Smooth muscle cell (in vitro differentiated cells): ENCODE measurements around the gene PTPN9. TPM values are rescaled to one million over a fixed set of nuclear protein-coding genes. Genes with fewer than 3 reads are reported as not detected.
"Not testable (repeated sequence)": the region's sequence is repeated elsewhere in the genome, so short reads cannot be mapped to it uniquely, and the experiment has no call there.

Experiments used
- DNase-seq: peaks from one replicate; lab custom pipeline; 2025; ENCODE audit not compliant: unreplicated experiment; lab: John Stamatoyannopoulos, UW
- H2AFZ ChIP-seq: fragments of 200-600 bp; sonication (generic); 2 replicates; pipeline ENCODE4 v1.6.0; 2016; ENCODE audit warnings: antibody characterized with exemption, low read depth, mild to moderate bottlenecking
- H3F3A ChIP-seq: fragments of 200-600 bp; sonication (generic); 2 replicates; pipeline ENCODE4 v1.6.0; 2017; ENCODE audit warnings: antibody characterized with exemption, low read depth
- H3K27ac ChIP-seq: fragments of 200-600 bp; sonication (generic); 2 replicates; pipeline ENCODE4 v1.5.1; 2016; ENCODE audit warnings: low read depth, mild to moderate bottlenecking
- H3K27me3 ChIP-seq: fragments of 200-600 bp; sonication (generic); 2 replicates; pipeline ENCODE4 v1.6.1; 2016; ENCODE audit warnings: low read depth, mild to moderate bottlenecking
- H3K36me3 ChIP-seq: fragments of 200-600 bp; sonication (generic); 2 replicates; pipeline ENCODE4 v1.5.1; 2016; ENCODE audit warnings: low read depth
- H3K4me1 ChIP-seq: fragments of 200-600 bp; sonication (generic); 2 replicates; pipeline ENCODE4 v1.5.1; 2016; ENCODE audit warnings: low read depth
- H3K4me2 ChIP-seq: fragments of 200-600 bp; sonication (generic); 2 replicates; pipeline ENCODE4 v1.6.0; 2016; ENCODE audit warnings: mild to moderate bottlenecking
- H3K4me3 ChIP-seq: fragments of 200-600 bp; sonication (generic); 2 replicates; pipeline ENCODE4 v1.5.1; 2016; ENCODE audit warnings: mild to moderate bottlenecking
- H3K79me2 ChIP-seq: fragments of 200-600 bp; sonication (generic); 2 replicates; pipeline ENCODE4 v1.6.0; 2016; ENCODE audit warnings: low read depth, mild to moderate bottlenecking
- H3K9ac ChIP-seq: fragments of 200-600 bp; sonication (generic); 2 replicates; pipeline ENCODE4 v1.6.0; 2016; ENCODE audit warnings: low read depth
- H3K9me3 ChIP-seq: fragments of 200-600 bp; sonication (generic); replicated peaks from 2 replicates; pipeline ENCODE4 v1.5.1; 2016; ENCODE audit warnings: low read depth
- H4K20me1 ChIP-seq: fragments of 200-600 bp; sonication (generic); 2 replicates; pipeline ENCODE4 v1.6.0; 2016; ENCODE audit warnings: low read depth
- WGBS: methylation state at CpG from one replicate; pipeline ENCODE4 v1.1.7; 2016; ENCODE audit warnings: low lambda C conversion rate; 5-methylcytosine and 5-hydroxymethylcytosine counted together
- polyA plus RNA-seq: library from polyadenylated mRNA; unstranded; fragments of >200 nt; fragmentation: Nextera tagmentation; extraction: Ambion mirVana; gene quantifications from 2 replicates; pipeline ENCODE4 v1.2.1, GENCODE V29; 2016
- total RNA-seq: library from RNA; depleted of rRNA; stranded (reverse); fragments of >200 nt; gene quantifications from 2 replicates; pipeline ENCODE4 v1.2.3, GENCODE V29; 2014
- TF ChIP-seq, protein P1 (sequence below): fragments of 200-600 bp; sonication (generic); IDR thresholded peaks from 2 replicates; pipeline ENCODE4 v1.5.1; 2017; ENCODE audit warnings: borderline replicate concordance, mild to moderate bottlenecking, antibody characterized with exemption; ENCODE audit not compliant: insufficient read depth, poor library complexity, severe bottlenecking

The PTPN9 gene
- total and polyA plus RNA-seq, 2 experiments from 2014 or later, result 20.3 to 23.4 TPM

DNA sequence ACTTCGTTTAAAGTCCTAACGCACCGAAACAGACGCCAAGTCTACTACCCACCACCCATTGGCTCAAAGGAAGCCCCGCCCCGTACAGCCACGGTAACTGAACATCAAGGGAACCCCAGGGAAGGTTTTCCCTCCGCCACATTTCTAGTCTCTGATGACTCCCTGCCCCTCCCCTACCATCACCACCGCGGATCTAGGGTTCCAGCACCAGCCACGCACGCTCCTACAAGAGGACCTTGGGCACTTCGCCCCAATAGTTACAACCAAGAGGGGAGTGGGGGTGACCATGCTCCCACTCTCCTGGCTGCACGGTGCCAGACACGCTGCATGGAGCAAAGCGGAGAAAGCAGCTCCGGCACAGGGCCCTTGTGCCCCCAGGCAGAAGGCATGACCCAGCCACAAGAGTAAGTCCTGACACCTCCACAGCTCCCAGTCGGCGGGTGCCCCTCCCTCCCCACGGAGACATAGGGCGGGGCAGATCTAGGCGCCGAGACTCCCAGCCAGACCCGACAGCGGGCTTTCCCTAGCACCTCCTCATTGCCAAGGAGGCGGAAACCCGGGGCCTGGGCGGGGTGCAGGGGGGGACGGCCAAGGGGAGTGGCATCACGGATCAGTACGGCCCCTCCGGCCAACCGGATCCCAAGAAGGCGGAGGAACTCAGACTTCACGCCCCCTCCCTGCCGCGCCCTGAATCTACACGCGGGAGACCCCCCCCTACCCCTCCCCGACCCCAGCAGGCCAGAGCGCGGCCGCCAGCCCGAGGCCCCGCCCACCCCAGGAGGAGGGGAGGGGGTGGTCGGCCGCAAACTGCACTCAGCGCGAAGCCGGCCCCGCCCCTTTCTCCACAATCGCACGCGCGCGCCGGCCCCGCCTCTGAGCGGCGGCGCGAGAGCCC is 128.6 kb downstream of the PTPN9 start:
- H3K4me1 ChIP-seq, result peaks cover 7% of the 10 kb centered on the region
- no peak overlapping the region for H2AFZ ChIP-seq
- DNase-seq, result peak; percentile 95
- TF ChIP-seq, protein P1, sequence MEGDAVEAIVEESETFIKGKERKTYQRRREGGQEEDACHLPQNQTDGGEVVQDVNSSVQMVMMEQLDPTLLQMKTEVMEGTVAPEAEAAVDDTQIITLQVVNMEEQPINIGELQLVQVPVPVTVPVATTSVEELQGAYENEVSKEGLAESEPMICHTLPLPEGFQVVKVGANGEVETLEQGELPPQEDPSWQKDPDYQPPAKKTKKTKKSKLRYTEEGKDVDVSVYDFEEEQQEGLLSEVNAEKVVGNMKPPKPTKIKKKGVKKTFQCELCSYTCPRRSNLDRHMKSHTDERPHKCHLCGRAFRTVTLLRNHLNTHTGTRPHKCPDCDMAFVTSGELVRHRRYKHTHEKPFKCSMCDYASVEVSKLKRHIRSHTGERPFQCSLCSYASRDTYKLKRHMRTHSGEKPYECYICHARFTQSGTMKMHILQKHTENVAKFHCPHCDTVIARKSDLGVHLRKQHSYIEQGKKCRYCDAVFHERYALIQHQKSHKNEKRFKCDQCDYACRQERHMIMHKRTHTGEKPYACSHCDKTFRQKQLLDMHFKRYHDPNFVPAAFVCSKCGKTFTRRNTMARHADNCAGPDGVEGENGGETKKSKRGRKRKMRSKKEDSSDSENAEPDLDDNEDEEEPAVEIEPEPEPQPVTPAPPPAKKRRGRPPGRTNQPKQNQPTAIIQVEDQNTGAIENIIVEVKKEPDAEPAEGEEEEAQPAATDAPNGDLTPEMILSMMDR, result no peak
- no peaks in the 10 kb centered on the region for H3K9me3 ChIP-seq
- 2% methylated on average over 34 of the region's 62 CpGs for WGBS
- peak overlapping the region; percentile 87 for H3K4me2 ChIP-seq
- H3K27me3 ChIP-seq, result no peaks in the 10 kb centered on the region
- no peaks in the 10 kb centered on the region for H3K36me3 ChIP-seq
- peaks cover 26% of the 10 kb centered on the region for H3F3A ChIP-seq
- peak overlapping the region; percentile 94 for H3K9ac ChIP-seq
- peaks cover 44% of the 10 kb centered on the region for H3K79me2 ChIP-seq
- H3K4me3 ChIP-seq, result peak overlapping the region; percentile 72
- peaks cover 63% of the 10 kb centered on the region for H4K20me1 ChIP-seq
- peak overlapping the region; percentile 97 for H3K27ac ChIP-seq

DNA sequence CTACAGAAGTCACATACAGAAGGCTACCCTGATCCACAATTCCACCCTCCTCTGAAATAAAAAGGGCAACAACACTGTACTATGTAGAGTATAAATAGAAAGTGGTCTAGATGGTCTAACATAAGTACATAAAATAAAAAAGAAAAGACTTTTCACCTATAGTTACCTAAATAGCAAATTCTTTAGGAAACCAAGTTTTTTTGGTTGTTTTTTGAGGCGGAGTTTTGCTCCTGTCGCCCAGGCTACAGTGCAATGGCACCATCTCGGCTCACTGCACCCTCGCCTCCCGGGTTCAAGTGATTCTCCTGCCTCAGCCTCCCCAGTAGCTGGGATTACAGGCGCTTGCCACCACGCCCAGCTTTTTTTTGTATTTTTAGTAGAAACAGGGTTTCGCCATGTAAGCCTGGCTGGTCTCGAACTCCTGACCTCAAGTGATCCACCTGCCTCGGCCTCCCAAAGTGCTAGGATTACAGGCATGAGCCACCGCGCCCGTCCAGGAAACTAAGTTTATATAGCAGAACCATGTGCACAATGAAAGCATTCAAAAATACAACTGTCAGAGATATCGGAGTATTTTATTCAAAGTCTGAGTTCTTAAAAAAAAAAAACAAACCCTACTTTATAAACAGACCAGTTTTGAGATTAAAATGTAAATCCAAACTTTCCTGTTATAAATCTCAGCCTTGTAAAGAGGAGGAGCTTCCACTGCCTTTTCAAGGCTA is 129.4 kb downstream of the PTPN9 start:
- peaks cover 71% of the 10 kb centered on the region for H4K20me1 ChIP-seq
- peaks cover 26% of the 10 kb centered on the region for H3F3A ChIP-seq

DNA sequence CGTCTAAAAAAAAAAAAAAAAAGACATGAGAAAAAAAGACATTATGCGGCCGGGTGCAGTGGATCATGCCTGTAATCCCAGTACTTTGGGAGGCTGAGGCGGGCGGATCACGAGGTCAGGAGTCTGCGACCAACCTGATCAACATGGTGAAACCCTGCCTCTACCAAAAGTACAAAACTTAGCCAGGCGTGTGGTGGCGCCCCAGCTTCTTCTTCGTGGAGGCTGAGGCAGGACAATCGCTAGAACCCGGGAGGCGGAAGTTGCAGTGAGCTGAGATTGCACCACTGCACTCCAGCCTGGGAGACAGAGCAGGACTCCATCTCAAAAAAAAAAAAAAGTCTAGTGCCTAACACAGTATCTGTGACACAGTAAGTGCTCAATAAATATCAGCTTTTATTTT is 130.9 kb downstream of the PTPN9 start:
- not testable (repeated sequence) for H3K27me3 ChIP-seq, H3K36me3 ChIP-seq, H3K9me3 ChIP-seq, H3K9ac ChIP-seq, H3K4me2 ChIP-seq, DNase-seq, H3K27ac ChIP-seq, H2AFZ ChIP-seq, H3K4me3 ChIP-seq, H3K4me1 ChIP-seq
- H3F3A ChIP-seq, result peaks cover 20% of the 10 kb centered on the region
- H4K20me1 ChIP-seq, result peaks cover 84% of the 10 kb centered on the region
- WGBS, result 89% methylated on average over 13 of the region's 13 CpGs
- H3K79me2 ChIP-seq, result peaks cover 68% of the 10 kb centered on the region

More for the DNA sequence above, 129.4 kb downstream of the PTPN9 start:
- Histone ChIP-seq H3K9me3 (no peaks in the 10 kb centered on the region), H3K9ac (no peak overlapping the region), H3K4me3 (peak overlapping the region; percentile 72), H3K79me2 (peaks cover 52% of the 10 kb centered on the region), H3K27me3 (no peaks in the 10 kb centered on the region), H3K4me1 (peaks cover 7% of the 10 kb centered on the region), H2AFZ (no peak overlapping the region), H3K27ac (peak overlapping the region; percentile 97), H3K36me3 (no peaks in the 10 kb centered on the region), H3K4me2 (peak overlapping the region; percentile 87)
- DNase-seq, result no peak
- TF ChIP-seq, protein P1, result no peak
- WGBS, result 70% methylated on average over 14 of the region's 14 CpGs

DNA sequence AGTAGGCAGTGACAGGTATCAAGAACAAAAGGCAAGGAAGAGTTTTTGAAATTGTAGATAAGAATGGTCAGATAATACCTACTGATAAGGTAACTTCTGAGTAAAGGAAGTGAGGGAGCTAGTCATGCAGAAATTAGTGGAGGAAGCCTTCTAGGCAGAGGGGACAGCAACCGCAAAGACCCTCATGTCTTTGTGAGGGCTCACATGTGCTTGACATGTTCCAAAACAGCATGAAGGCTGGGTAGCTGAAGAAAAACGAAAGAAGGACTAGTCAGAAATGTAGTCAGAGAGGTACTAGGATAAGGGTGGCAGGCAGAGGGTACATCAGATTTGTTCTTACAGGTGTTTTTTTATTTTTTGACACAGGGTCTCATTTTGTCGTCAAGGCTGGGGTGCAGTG is 133.0 kb downstream of the PTPN9 start:
- TF ChIP-seq, protein P1, result no peak
- no peak for DNase-seq
- H2AFZ ChIP-seq, result no peak overlapping the region
- 90% methylated on average over 3 of the region's 3 CpGs for WGBS
- no peak overlapping the region for H3K9ac ChIP-seq
- H3K9me3 ChIP-seq, result no peaks in the 10 kb centered on the region
- H3K36me3 ChIP-seq, result no peaks in the 10 kb centered on the region
- no peak overlapping the region for H3K27ac ChIP-seq
- no peak overlapping the region for H3K4me3 ChIP-seq
- H3K27me3 ChIP-seq, result no peaks in the 10 kb centered on the region
- H3F3A ChIP-seq, result peaks cover 9% of the 10 kb centered on the region
- no peaks in the 10 kb centered on the region for H3K4me1 ChIP-seq
- peaks cover 95% of the 10 kb centered on the region for H4K20me1 ChIP-seq
- H3K4me2 ChIP-seq, result no peak overlapping the region
- peaks cover 87% of the 10 kb centered on the region for H3K79me2 ChIP-seq

DNA sequence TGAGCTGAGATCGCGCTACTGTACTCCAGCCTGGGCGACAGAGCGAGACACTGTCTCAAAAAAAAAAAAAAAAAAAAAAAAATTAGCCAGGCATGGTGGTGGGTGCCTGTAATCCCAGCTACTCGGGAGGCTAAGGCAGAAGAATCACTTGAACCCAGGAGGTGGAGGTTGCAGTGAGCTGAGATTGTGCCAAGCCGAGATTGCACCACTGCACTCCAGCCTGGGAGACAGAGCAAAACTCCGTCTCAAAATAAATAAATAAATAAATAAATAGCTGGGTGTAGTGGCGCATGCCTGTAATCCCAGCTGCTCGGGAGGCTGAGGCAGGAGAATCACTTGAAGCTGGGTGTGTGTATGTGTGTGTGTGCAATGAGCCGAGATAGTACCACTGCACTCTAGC is 133.8 kb downstream of the PTPN9 start:
- H3K4me2 ChIP-seq, H3K4me1 ChIP-seq, DNase-seq, H3K9ac ChIP-seq, H3K4me3 ChIP-seq, H3F3A ChIP-seq, H3K9me3 ChIP-seq, H2AFZ ChIP-seq, H3K27me3 ChIP-seq, H3K36me3 ChIP-seq, H3K27ac ChIP-seq: not testable (repeated sequence)
- WGBS, result 92% methylated on average over 8 of the region's 10 CpGs
- Histone ChIP-seq H3K79me2 (peaks cover 95% of the 10 kb centered on the region), H4K20me1 (peaks cover 100% of the 10 kb centered on the region)
